ENCODE results near the gene CDIPT. TPM values are rescaled to one million over a fixed set of nuclear protein-coding genes. Genes with fewer than 3 reads are reported as not detected.
"Not testable (repeated sequence)": the region's sequence is repeated elsewhere in the genome, so short reads cannot be mapped to it uniquely, and the experiment has no call there.

The CDIPT gene
- total RNA-seq, 1 experiment from 2014 or later = 57.1 TPM

DNA sequence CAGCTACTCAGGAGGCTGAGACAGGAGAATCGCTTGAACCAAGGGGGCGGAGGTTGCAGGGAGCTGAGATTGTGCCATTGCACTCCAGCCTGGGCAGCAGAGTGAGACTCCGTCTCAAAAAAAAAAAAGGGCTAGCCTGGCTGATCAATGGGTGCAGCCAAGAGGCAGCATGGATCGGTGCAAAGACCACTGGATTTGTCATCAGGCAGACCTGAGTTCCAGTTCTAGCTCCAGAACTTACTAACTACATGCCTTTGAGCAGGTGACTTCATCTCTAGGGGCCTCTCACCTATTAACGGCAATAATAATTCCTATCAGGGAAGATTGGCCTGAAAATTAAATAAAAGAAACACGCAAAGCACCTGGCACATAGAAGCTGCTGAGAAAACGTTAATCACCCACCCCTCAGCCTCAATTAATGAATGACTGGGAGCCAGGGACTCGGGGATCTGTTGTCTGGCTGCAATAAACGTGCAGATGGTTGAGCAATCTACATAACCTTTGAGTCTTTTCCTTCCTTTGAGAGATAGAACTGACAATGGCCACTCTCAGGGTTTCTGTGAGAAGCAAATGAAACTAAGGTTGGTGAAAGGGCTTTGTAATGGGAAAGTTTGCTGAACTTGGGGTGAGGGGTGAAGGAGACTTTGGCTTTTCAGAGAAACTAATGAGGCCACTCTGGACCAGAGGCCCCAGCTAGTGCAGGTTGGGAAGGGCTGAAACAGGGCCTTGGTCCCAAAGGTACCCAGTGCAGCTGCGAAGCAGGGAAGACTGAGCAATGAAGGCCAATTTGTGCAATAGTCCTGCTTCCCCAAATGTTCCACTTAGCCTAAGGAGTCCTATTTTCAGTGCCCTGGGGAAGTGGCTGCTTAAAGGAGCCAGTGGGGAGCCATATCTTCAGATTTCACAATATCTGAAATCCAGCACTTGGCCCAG lies 28.8 kb upstream of the CDIPT start:
- peaks cover 19% of the 10 kb centered on the region for H3K4me1 ChIP-seq
- H3K9me3 ChIP-seq = no peaks in the 10 kb centered on the region
- TF ChIP-seq, protein P1, sequence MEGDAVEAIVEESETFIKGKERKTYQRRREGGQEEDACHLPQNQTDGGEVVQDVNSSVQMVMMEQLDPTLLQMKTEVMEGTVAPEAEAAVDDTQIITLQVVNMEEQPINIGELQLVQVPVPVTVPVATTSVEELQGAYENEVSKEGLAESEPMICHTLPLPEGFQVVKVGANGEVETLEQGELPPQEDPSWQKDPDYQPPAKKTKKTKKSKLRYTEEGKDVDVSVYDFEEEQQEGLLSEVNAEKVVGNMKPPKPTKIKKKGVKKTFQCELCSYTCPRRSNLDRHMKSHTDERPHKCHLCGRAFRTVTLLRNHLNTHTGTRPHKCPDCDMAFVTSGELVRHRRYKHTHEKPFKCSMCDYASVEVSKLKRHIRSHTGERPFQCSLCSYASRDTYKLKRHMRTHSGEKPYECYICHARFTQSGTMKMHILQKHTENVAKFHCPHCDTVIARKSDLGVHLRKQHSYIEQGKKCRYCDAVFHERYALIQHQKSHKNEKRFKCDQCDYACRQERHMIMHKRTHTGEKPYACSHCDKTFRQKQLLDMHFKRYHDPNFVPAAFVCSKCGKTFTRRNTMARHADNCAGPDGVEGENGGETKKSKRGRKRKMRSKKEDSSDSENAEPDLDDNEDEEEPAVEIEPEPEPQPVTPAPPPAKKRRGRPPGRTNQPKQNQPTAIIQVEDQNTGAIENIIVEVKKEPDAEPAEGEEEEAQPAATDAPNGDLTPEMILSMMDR (IDR thresholded peaks at IDR 0.05; ENCODE audit: insufficient read depth in 1 of 2, low read depth in 1 of 2, low read length in 1 of 2, severe bottlenecking in 1 of 2, unreplicated experiment in 1 of 2) = no peak
- ChIA-PET CTCF (no interaction called here), POLR2A (no interaction called here)
- Mint-ChIP-seq H3K4me3 (ENCODE audit: unreplicated experiment) (peak overlapping the region; percentile 51), H3K4me1 (ENCODE audit: low read depth, unreplicated experiment) (peaks cover 7% of the 10 kb centered on the region), H3K9me3 (ENCODE audit: unreplicated experiment) (no peaks in the 10 kb centered on the region), H3K27me3 (ENCODE audit: insufficient read depth, unreplicated experiment) (no peaks in the 10 kb centered on the region), H3K36me3 (ENCODE audit: insufficient read depth, unreplicated experiment) (peaks cover 7% of the 10 kb centered on the region), H3K27ac (ENCODE audit: unreplicated experiment) (peak overlapping the region; percentile 95)
- H3K4me3 ChIP-seq (ENCODE audit: low read depth, low read length) = no peak overlapping the region
- no TSS peak for BruUV-seq (replicated peaks)
- no peaks in the 10 kb centered on the region; the same call in none of the 2 replicates for H3K36me3 ChIP-seq (ENCODE audit: control insufficient read depth, insufficient read depth, low read length)
- intact Hi-C loops (cut with micrococcal nuclease; ENCODE audit: unreplicated experiment) = loop anchor here (10.0 kb wide), 1 partner anchor 133 kb away; the partner anchor contains the start of gene C16orf92
- peak; percentile 54 to 66 for DNase-seq
- no peaks in the 10 kb centered on the region for H3K27me3 ChIP-seq (replicated peaks; ENCODE audit: control insufficient read depth, insufficient read depth, low read length)

DNA sequence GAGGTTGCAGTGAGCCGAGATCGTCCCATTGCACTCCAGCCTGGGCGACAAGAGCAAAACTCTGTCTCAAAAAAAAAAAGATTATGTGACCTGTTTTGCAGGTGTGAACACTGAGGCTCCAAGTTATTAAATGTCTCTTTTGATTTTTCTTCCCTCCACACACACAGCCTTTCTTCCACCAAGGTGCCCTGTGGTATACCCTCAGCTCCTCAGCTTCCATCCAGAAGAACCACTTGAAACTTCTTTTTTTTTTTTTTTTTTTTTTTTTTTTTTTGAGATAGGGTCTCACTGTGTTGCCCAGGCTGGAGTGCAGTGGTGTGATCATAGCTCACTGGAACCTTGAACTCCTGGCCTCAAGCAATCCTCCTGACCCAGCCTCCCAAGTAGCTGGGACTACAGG lies 26.3 kb upstream of the CDIPT start:
- CTCF ChIA-PET; H3K9me3 ChIP-seq; H3K27ac Mint-ChIP-seq (ENCODE audit: unreplicated experiment); H3K4me3 ChIP-seq (ENCODE audit: low read depth, low read length); H3K27me3 ChIP-seq (replicated peaks; ENCODE audit: control insufficient read depth, insufficient read depth, low read length); H3K4me3 Mint-ChIP-seq (ENCODE audit: unreplicated experiment); POLR2A ChIA-PET; H3K36me3 Mint-ChIP-seq (ENCODE audit: insufficient read depth, unreplicated experiment); H3K9me3 Mint-ChIP-seq (ENCODE audit: unreplicated experiment); H3K4me1 Mint-ChIP-seq (ENCODE audit: low read depth, unreplicated experiment); DNase-seq; H3K36me3 ChIP-seq (ENCODE audit: control insufficient read depth, insufficient read depth, low read length); BruUV-seq (replicated peaks); H3K27me3 Mint-ChIP-seq (ENCODE audit: insufficient read depth, unreplicated experiment); intact Hi-C loops (cut with micrococcal nuclease; ENCODE audit: unreplicated experiment): not testable (repeated sequence)
- peaks cover 19% of the 10 kb centered on the region for H3K4me1 ChIP-seq

DNA sequence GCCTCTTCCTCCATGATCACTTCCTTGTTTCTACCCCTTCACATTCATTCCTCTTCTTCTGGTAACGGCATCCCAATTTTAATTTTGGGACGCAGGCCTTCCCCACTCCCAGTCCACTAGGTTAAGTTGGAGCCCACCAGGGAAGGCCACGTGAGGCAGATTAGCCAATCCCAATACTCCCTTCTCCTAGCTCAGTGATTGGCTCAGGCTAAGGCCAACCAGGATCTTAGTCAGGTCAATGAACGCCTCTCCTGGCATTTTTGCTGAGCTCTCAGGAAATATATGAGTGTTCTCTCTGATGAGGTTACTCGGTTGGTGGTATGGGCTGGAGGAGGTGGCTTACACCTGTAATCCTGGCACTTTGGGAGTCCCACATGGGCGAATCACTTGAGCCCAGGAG lies 21.0 kb upstream of the CDIPT start:
- no peaks in the 10 kb centered on the region for H3K9me3 Mint-ChIP-seq (ENCODE audit: unreplicated experiment)
- H3K27ac Mint-ChIP-seq (ENCODE audit: unreplicated experiment) = no peak overlapping the region
- no peaks in the 10 kb centered on the region for H3K4me1 ChIP-seq
- H3K4me1 Mint-ChIP-seq (ENCODE audit: low read depth, unreplicated experiment) = no peaks in the 10 kb centered on the region
- intact Hi-C loops (cut with micrococcal nuclease; ENCODE audit: unreplicated experiment) = no loop called here
- H3K27me3 ChIP-seq (replicated peaks; ENCODE audit: control insufficient read depth, insufficient read depth, low read length) = no peaks in the 10 kb centered on the region
- no TSS peak for BruUV-seq (replicated peaks)
- ChIA-PET CTCF (no interaction called here), POLR2A (no interaction called here)
- TF ChIP-seq, protein P1 (IDR thresholded peaks at IDR 0.05; ENCODE audit: insufficient read depth in 1 of 2, low read depth in 1 of 2, low read length in 1 of 2, severe bottlenecking in 1 of 2, unreplicated experiment in 1 of 2) = no peak
- no peak for DNase-seq
- H3K27me3 Mint-ChIP-seq (ENCODE audit: insufficient read depth, unreplicated experiment) = no peaks in the 10 kb centered on the region
- no peaks in the 10 kb centered on the region for H3K36me3 Mint-ChIP-seq (ENCODE audit: insufficient read depth, unreplicated experiment)
- H3K36me3 ChIP-seq (ENCODE audit: control insufficient read depth, insufficient read depth, low read length) = no peaks in the 10 kb centered on the region
- H3K4me3 ChIP-seq (ENCODE audit: low read depth, low read length) = no peak overlapping the region
- H3K9me3 ChIP-seq = no peaks in the 10 kb centered on the region
- no peak overlapping the region for H3K4me3 Mint-ChIP-seq (ENCODE audit: unreplicated experiment)
